Measurements from ENCODE around the gene BLOC1S6. TPM values are rescaled to one million over a fixed set of nuclear protein-coding genes. Genes with fewer than 3 reads are reported as not detected.

Gene BLOC1S6
- total RNA-seq, 1 experiment from 2014 or later = 28.7 TPM

DNA sequence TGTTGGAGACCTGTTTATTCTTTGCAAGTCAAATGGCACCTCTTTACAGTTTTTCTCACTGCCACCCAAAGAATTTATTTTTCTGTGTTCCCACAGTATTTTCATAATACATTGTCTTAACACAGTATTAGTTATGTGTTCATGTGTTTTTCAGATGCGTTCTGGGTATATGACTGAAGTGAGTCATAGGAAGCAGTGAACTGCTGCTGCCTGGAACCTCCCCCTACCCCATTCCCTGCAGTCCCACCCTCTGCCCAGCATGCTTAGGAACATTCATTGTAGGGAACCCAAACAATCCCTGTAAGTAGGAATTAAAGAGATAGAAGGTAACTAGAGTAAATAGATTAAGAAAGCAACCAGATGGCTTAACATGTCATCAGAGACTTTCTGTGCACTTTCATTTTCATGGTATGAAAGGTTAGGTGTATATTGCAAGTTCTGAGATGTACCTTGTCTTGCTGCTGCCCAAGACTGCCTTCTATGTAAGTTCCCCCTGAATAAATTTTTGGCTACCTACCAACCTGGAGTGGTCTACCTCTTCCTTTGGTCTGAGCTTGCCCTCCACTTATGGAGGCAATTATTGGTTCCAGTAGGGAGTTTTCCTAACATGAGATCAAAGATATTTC lies 25.7 kb downstream of the BLOC1S6 start (continued):
- TF ChIP-seq, protein P1, sequence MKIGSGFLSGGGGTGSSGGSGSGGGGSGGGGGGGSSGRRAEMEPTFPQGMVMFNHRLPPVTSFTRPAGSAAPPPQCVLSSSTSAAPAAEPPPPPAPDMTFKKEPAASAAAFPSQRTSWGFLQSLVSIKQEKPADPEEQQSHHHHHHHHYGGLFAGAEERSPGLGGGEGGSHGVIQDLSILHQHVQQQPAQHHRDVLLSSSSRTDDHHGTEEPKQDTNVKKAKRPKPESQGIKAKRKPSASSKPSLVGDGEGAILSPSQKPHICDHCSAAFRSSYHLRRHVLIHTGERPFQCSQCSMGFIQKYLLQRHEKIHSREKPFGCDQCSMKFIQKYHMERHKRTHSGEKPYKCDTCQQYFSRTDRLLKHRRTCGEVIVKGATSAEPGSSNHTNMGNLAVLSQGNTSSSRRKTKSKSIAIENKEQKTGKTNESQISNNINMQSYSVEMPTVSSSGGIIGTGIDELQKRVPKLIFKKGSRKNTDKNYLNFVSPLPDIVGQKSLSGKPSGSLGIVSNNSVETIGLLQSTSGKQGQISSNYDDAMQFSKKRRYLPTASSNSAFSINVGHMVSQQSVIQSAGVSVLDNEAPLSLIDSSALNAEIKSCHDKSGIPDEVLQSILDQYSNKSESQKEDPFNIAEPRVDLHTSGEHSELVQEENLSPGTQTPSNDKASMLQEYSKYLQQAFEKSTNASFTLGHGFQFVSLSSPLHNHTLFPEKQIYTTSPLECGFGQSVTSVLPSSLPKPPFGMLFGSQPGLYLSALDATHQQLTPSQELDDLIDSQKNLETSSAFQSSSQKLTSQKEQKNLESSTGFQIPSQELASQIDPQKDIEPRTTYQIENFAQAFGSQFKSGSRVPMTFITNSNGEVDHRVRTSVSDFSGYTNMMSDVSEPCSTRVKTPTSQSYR (CRISPR knock-in tag; IDR thresholded peaks at IDR 0.05) = no peak
- TF ChIP-seq, protein P2, sequence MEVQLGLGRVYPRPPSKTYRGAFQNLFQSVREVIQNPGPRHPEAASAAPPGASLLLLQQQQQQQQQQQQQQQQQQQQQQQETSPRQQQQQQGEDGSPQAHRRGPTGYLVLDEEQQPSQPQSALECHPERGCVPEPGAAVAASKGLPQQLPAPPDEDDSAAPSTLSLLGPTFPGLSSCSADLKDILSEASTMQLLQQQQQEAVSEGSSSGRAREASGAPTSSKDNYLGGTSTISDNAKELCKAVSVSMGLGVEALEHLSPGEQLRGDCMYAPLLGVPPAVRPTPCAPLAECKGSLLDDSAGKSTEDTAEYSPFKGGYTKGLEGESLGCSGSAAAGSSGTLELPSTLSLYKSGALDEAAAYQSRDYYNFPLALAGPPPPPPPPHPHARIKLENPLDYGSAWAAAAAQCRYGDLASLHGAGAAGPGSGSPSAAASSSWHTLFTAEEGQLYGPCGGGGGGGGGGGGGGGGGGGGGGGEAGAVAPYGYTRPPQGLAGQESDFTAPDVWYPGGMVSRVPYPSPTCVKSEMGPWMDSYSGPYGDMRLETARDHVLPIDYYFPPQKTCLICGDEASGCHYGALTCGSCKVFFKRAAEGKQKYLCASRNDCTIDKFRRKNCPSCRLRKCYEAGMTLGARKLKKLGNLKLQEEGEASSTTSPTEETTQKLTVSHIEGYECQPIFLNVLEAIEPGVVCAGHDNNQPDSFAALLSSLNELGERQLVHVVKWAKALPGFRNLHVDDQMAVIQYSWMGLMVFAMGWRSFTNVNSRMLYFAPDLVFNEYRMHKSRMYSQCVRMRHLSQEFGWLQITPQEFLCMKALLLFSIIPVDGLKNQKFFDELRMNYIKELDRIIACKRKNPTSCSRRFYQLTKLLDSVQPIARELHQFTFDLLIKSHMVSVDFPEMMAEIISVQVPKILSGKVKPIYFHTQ (CRISPR knock-in tag; IDR thresholded peaks at IDR 0.05) = no peak
- no peak for TF ChIP-seq MXD4 (CRISPR knock-in tag; IDR thresholded peaks at IDR 0.05; ENCODE audit: borderline replicate concordance)
- TF ChIP-seq, protein P3, sequence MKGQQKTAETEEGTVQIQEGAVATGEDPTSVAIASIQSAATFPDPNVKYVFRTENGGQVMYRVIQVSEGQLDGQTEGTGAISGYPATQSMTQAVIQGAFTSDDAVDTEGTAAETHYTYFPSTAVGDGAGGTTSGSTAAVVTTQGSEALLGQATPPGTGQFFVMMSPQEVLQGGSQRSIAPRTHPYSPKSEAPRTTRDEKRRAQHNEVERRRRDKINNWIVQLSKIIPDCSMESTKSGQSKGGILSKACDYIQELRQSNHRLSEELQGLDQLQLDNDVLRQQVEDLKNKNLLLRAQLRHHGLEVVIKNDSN (CRISPR knock-in tag; IDR thresholded peaks at IDR 0.05) = no peak
- TF ChIP-seq NR3C1 (CRISPR knock-in tag; conservative IDR thresholded peaks at IDR 0.05; ENCODE audit: low read depth) = no peak

DNA sequence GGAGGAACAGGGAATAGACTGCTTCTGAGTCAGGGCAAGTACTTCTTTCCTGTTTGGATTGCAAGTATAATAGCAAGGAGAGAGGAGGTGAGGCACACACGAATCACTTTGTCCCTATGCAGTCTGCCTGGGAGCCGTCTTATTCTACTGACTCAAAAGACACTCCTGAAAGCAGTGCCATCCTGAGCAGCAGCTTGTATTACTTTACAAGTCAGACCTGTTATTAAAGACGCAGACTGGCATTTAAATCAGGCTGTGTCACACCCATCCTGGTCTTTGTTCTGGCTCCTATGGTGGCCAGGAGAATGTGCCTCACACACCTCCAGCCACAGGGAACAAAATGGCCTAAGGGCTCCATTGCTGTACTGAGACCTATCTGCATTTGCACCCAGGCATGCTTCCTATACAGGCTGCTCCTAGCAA lies 29.7 kb downstream of the BLOC1S6 start:
- ChIA-PET POLR2A (no interaction called here), CTCF (interaction anchor here (1.0 to 1.8 kb wide), 2 partner anchors 18 to 43 kb away, joined by 4 to 7 read pairs; partner anchors contain the start of gene SQOR)
- TF ChIP-seq, protein P4, sequence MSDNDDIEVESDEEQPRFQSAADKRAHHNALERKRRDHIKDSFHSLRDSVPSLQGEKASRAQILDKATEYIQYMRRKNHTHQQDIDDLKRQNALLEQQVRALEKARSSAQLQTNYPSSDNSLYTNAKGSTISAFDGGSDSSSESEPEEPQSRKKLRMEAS (CRISPR knock-in tag; IDR thresholded peaks at IDR 0.05) = no peak
- H3K27ac Mint-ChIP-seq = peak overlapping the region; percentile 66; the same call in 1 of the 2 replicates
- no peak overlapping the region for H3K4me3 Mint-ChIP-seq
- no peaks in the 10 kb centered on the region for H3K4me1 Mint-ChIP-seq
- DNase-seq (ENCODE audit: low spot score) (no peak), ATAC-seq (peak; percentile 50)
- peaks cover 6% of the 10 kb centered on the region; the same call in 1 of the 2 replicates for H3K27me3 Mint-ChIP-seq (ENCODE audit: low read depth)
- H3K36me3 Mint-ChIP-seq = no peaks in the 10 kb centered on the region
- H3K9me3 Mint-ChIP-seq = no peaks in the 10 kb centered on the region

DNA sequence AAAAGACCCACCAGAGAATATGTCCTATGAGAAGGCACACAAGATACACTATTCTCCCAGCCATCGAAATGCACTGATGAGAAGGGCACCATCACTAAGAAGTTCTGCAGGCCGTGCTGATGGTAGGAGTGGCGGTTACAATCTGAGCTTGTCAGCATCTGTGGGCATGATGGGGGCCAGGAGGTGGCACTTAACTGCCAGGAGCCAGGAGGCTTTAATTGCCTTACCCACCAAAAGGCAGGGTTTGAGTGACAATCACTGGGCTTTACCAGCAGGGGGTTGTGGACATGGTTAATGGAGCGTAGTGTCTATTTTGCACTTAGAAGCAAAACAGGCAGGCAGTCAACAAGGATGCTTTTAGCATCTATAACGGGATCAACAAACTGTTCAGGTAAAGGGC lies 31.6 kb downstream of the BLOC1S6 start:
- Mint-ChIP-seq H3K27ac (no peak overlapping the region), H3K36me3 (no peaks in the 10 kb centered on the region), H3K9me3 (peaks cover 6% of the 10 kb centered on the region), H3K4me1 (no peaks in the 10 kb centered on the region), H3K4me3 (no peak overlapping the region), H3K27me3 (ENCODE audit: low read depth) (peaks cover 23% of the 10 kb centered on the region)
- ChIA-PET CTCF (no interaction called here), POLR2A (interaction anchor here (0.6 kb wide), 1 partner anchor 650 kb away, joined by 5 read pairs; no protein-coding TSS in a partner anchor)
- ATAC-seq = no peak
- no peak for DNase-seq (ENCODE audit: low spot score)
- peak; percentile 88 for TF ChIP-seq HMGA2 (CRISPR knock-in tag; IDR thresholded peaks at IDR 0.05)
- no peak for TF ChIP-seq GRHL2 (CRISPR knock-in tag; IDR thresholded peaks at IDR 0.05; ENCODE audit: insufficient replicate concordance, severe bottlenecking)
- TF ChIP-seq, protein P5, sequence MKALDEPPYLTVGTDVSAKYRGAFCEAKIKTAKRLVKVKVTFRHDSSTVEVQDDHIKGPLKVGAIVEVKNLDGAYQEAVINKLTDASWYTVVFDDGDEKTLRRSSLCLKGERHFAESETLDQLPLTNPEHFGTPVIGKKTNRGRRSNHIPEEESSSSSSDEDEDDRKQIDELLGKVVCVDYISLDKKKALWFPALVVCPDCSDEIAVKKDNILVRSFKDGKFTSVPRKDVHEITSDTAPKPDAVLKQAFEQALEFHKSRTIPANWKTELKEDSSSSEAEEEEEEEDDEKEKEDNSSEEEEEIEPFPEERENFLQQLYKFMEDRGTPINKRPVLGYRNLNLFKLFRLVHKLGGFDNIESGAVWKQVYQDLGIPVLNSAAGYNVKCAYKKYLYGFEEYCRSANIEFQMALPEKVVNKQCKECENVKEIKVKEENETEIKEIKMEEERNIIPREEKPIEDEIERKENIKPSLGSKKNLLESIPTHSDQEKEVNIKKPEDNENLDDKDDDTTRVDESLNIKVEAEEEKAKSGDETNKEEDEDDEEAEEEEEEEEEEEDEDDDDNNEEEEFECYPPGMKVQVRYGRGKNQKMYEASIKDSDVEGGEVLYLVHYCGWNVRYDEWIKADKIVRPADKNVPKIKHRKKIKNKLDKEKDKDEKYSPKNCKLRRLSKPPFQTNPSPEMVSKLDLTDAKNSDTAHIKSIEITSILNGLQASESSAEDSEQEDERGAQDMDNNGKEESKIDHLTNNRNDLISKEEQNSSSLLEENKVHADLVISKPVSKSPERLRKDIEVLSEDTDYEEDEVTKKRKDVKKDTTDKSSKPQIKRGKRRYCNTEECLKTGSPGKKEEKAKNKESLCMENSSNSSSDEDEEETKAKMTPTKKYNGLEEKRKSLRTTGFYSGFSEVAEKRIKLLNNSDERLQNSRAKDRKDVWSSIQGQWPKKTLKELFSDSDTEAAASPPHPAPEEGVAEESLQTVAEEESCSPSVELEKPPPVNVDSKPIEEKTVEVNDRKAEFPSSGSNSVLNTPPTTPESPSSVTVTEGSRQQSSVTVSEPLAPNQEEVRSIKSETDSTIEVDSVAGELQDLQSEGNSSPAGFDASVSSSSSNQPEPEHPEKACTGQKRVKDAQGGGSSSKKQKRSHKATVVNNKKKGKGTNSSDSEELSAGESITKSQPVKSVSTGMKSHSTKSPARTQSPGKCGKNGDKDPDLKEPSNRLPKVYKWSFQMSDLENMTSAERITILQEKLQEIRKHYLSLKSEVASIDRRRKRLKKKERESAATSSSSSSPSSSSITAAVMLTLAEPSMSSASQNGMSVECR (CRISPR knock-in tag; IDR thresholded peaks at IDR 0.05; ENCODE audit: borderline replicate concordance) = no peak

Measured in WTC11 (cell line).